GM12892 (cell line): Measurements from ENCODE around the gene TTLL13.

Experiments
- POLR2A ChIP-seq: IDR thresholded peaks from 2 replicates; pipeline ENCODE4 v1.6.1; 2011; ENCODE audit warnings: low read depth, low read length, control low read depth
- POLR2AphosphoS5 ChIP-seq: IDR thresholded peaks from 2 replicates; pipeline ENCODE4 v1.6.1; 2011; ENCODE audit warnings: low read depth, low read length, control low read depth
- TAF1 ChIP-seq: IDR thresholded peaks from 2 replicates; pipeline ENCODE4 v1.6.1; 2011; ENCODE audit warnings: low read depth, mild to moderate bottlenecking, control low read depth, low read length, borderline replicate concordance

- TF ChIP-seq POLR2A (peak; percentile 62; the same call in 1 of the 2 replicates), POLR2AphosphoS5 (0 out of 2 replicates have a peak, but pooled peaks have one; percentile 15), TAF1 (no peak)
Observed at GRCh38 chr15:90201130-90201943, 48.0 kb upstream of the TTLL13 start, which contains the start of gene SEMA4B.
